K562 (cell line): ENCODE results near the gene CDH2. TPM values are rescaled to one million over a fixed set of nuclear protein-coding genes. Genes with fewer than 3 reads are reported as not detected.

ENCODE experiments used
- ATAC-seq: fragments of 200-7000 bp; cut with Tn5 transposase; 3 replicates; pipeline ENCODE4 v1.9.1; 2020; ENCODE audit warnings: moderate library complexity
- BruUV-seq: library from RNA; stranded (reverse); fragments of 400-500 nt; replicated peaks from 2 replicates; lab custom pipeline; 2021; lab: Mats Ljungman, UMichigan
- CTCF ChIA-PET: fragments of 300-600 bp; formaldehyde crosslinking; extraction: SDS; loops from one replicate; lab custom pipeline; 2021; ENCODE audit warnings: low intra/inter-chr PET ratio; lab: Yijun Ruan, JAX
- POLR2A ChIA-PET: fragments of 300-600, 350-650 bp; sonication (Branson Sonifier 250); formaldehyde crosslinking; extraction: SDS; loops from one replicate; lab custom pipeline; 2021; ENCODE audit warnings: antibody characterized with exemption, inconsistent platforms; lab: Yijun Ruan, JAX
- DNase-seq, 4 experiments: peaks; one replicate each; pipeline versions ENCODE4 v3.0.0 to v3.0.0-alpha.2; 2011 to 2018; ENCODE audit warnings: low spot score in 3 of 4, mixed read lengths in 3 of 4; ENCODE audit errors: extremely low read depth in 1 of 4
- FAIRE-seq: peaks from 2 replicates; lab custom pipeline; 2011; peaks lifted over from hg19 to GRCh38; lab: Jason Lieb, UNC
- H2AFZ ChIP-seq: 2 replicates; pipeline ENCODE4 v1.6.0; 2011; ENCODE audit warnings: low read depth, low read length, control low read depth, inconsistent platforms
- H3K27ac ChIP-seq: fragments of 200-600 bp; 3 replicates; pipeline ENCODE4 v1.8.0; 2011; ENCODE audit warnings: low read depth, mild to moderate bottlenecking, control low read depth, inconsistent platforms, low read length, moderate library complexity, mixed read lengths; ENCODE audit errors: extremely low read depth
- H3K27me3 ChIP-seq, 2 experiments: fragments of 300-600 bp in 1 of 2; 2 replicates in 1 of 2; 3 replicates in 1 of 2; pipeline versions ENCODE4 v1.6.0 to v1.8.0; 2011; ENCODE audit warnings: inconsistent platforms in 2 of 2, low read length in 2 of 2, mild to moderate bottlenecking in 1 of 2, mixed read lengths in 1 of 2, moderate library complexity in 1 of 2; ENCODE audit not compliant: control insufficient read depth in 2 of 2, insufficient read depth in 2 of 2
- H3K36me3 ChIP-seq: fragments of 300-600 bp; 3 replicates; pipeline ENCODE4 v1.8.0; 2011; ENCODE audit warnings: mild to moderate bottlenecking, low read length, inconsistent platforms; ENCODE audit not compliant: control insufficient read depth, insufficient read depth
- H3K4me1 ChIP-seq, 2 experiments: fragments of 200-600 bp in 1 of 2; replicated peaks in 1 of 2; 2 replicates in 1 of 2; 3 replicates in 1 of 2; pipeline versions ENCODE4 v1.5.1 to v1.8.0; 2011; ENCODE audit warnings: inconsistent platforms in 2 of 2, low read length in 2 of 2, mild to moderate bottlenecking in 1 of 2, mixed read lengths in 1 of 2, moderate library complexity in 1 of 2; ENCODE audit not compliant: control insufficient read depth in 2 of 2, insufficient read depth in 2 of 2
- H3K4me2 ChIP-seq: 2 replicates; pipeline ENCODE4 v1.6.1; 2011; ENCODE audit warnings: low read length, control low read depth, inconsistent platforms, mixed read lengths; ENCODE audit not compliant: insufficient read depth
- H3K4me3 ChIP-seq: fragments of 200-600 bp; sonication (generic), shearing (Covaris generic); 2 replicates; pipeline ENCODE4 v1.5.1; 2016; ENCODE audit warnings: control low read depth, inconsistent platforms
- H3K79me2 ChIP-seq: fragments of 200-600 bp; 3 replicates; pipeline ENCODE4 v1.8.0; 2011; ENCODE audit warnings: low read length, inconsistent platforms; ENCODE audit not compliant: control insufficient read depth, insufficient read depth
- H3K9ac ChIP-seq, 2 experiments: 2 replicates each; pipeline versions ENCODE4 v1.6.0 to v1.6.1; 2011; ENCODE audit warnings: low read depth in 2 of 2, low read length in 2 of 2, control low read depth in 1 of 2, inconsistent platforms in 1 of 2, mild to moderate bottlenecking in 1 of 2, mixed read lengths in 1 of 2; ENCODE audit not compliant: insufficient read depth in 1 of 2
- H3K9me1 ChIP-seq: one replicate; pipeline ENCODE4 v1.6.0; 2011; ENCODE audit warnings: inconsistent platforms, mild to moderate bottlenecking, low read length, moderate library complexity; ENCODE audit not compliant: control insufficient read depth, insufficient read depth
- H3K9me3 ChIP-seq: replicated peaks from 2 replicates; pipeline ENCODE4 v1.5.1; 2011; ENCODE audit warnings: low read depth, low read length, inconsistent platforms; ENCODE audit not compliant: control insufficient read depth, insufficient read depth
- H4K20me1 ChIP-seq: replicated peaks from 2 replicates; pipeline ENCODE4 v1.6.1; 2011; ENCODE audit warnings: low read length, inconsistent platforms, mixed read lengths; ENCODE audit not compliant: control insufficient read depth, insufficient read depth
- DIDO1 ChIP-seq: fragments of 450-650 bp; IDR thresholded peaks from 2 replicates; pipeline ENCODE4 v1.6.1; 2016; ENCODE audit warnings: low read depth, missing biosample characterization, missing genetic modification characterization
- FOXK1 ChIP-seq: sonication (generic); formaldehyde crosslinking; IDR thresholded peaks from 2 replicates; pipeline ENCODE4 v1.8.0; 2022; ENCODE audit warnings: missing genetic modification reagents, mild to moderate bottlenecking, borderline replicate concordance
- HNRNPUL1 ChIP-seq: fragments of 200-400 bp; formaldehyde crosslinking; IDR thresholded peaks from 2 replicates; pipeline ENCODE4 v1.6.1; 2017; ENCODE audit warnings: low read length
- JUNB ChIP-seq: fragments of 450-650 bp; formaldehyde crosslinking; conservative IDR thresholded peaks from 2 replicates; pipeline ENCODE4 v1.4.0; 2020; ENCODE audit warnings: mild to moderate bottlenecking
- KAT7 ChIP-seq: sonication (generic); formaldehyde crosslinking; IDR thresholded peaks from 2 replicates; pipeline ENCODE4 v1.8.0; 2022; ENCODE audit warnings: missing genetic modification reagents, mild to moderate bottlenecking, borderline replicate concordance
- KLF6 ChIP-seq: fragments of 250-450 bp; sonication (Bioruptor Pico); IDR thresholded peaks from 2 replicates; pipeline ENCODE4 v1.4.0; 2020; ENCODE audit warnings: mild to moderate bottlenecking, moderate library complexity, borderline replicate concordance
- L3MBTL2 ChIP-seq: fragments of 450-650 bp; IDR thresholded peaks from 2 replicates; pipeline ENCODE4 v1.6.1; 2016; ENCODE audit warnings: mild to moderate bottlenecking, moderate library complexity
- NELFE ChIP-seq: IDR thresholded peaks from 2 replicates; pipeline ENCODE4 v1.6.1; 2011; ENCODE audit warnings: mild to moderate bottlenecking; ENCODE audit not compliant: insufficient read depth, insufficient read length
- POLR2AphosphoS5 ChIP-seq: IDR thresholded peaks from 2 replicates; pipeline ENCODE4 v1.6.1; 2011; ENCODE audit warnings: mild to moderate bottlenecking, low read depth, low read length, moderate library complexity; ENCODE audit not compliant: control insufficient read depth, insufficient read depth
- SETDB1 ChIP-seq: IDR thresholded peaks from one replicate; pipeline ENCODE4 v1.6.1; 2012; ENCODE audit warnings: low read length, control low read depth, inconsistent platforms
- SIRT6 ChIP-seq: IDR thresholded peaks from one replicate; pipeline ENCODE4 v1.6.1; 2012; ENCODE audit warnings: low read depth, mild to moderate bottlenecking, control low read depth, inconsistent platforms, low read length, moderate library complexity
- SOX6 ChIP-seq: fragments of 450-650 bp; IDR thresholded peaks from 2 replicates; pipeline ENCODE4 v1.6.1; 2014; ENCODE audit warnings: mild to moderate bottlenecking
- UBTF ChIP-seq, 2 experiments: IDR thresholded peaks; 2 replicates each; pipeline ENCODE4 v1.6.1; 2012; ENCODE audit warnings: improper control_type of control experiment in 2 of 2, low read depth in 2 of 2, low read length in 2 of 2, borderline replicate concordance in 1 of 2
- ZFP36 ChIP-seq: fragments of 150-350 bp; IDR thresholded peaks from 2 replicates; pipeline ENCODE4 v1.6.1; 2018; ENCODE audit warnings: low read length, low read depth; ENCODE audit not compliant: partially characterized antibody
- ZKSCAN8 ChIP-seq: fragments of 200-800 bp; sonication (Bioruptor generic); IDR thresholded peaks from 2 replicates; pipeline ENCODE4 v1.6.1; 2016; ENCODE audit warnings: missing genetic modification characterization, missing compliant biosample characterization
- ZNF217 ChIP-seq: sonication (generic); formaldehyde crosslinking; IDR thresholded peaks from 2 replicates; pipeline ENCODE4 v1.8.0; 2022; ENCODE audit warnings: mild to moderate bottlenecking, missing genetic modification reagents
- ZNF282 ChIP-seq: sonication (generic); formaldehyde crosslinking; IDR thresholded peaks from 2 replicates; pipeline ENCODE4 v1.8.1; 2023; ENCODE audit warnings: missing genetic modification reagents
- ZNF311 ChIP-seq: fragments of 250-450 bp; sonication (Bioruptor Pico); IDR thresholded peaks from 2 replicates; pipeline ENCODE4 v1.4.0; 2020; ENCODE audit warnings: mild to moderate bottlenecking, moderate library complexity
- WGBS: fragments of 100-300 bp; shearing (Covaris generic); methylation state at CpG from one replicate; pipeline ENCODE4 v1.1.6; 2016; ENCODE audit warnings: low coverage, mixed read lengths; ENCODE audit not compliant: insufficient coverage; ENCODE audit errors: missing lambda C conversion rate; 5-methylcytosine and 5-hydroxymethylcytosine counted together
- in situ Hi-C: fragments of 300-500 bp; cut with MboI; formaldehyde crosslinking; loops from 4 replicates; pipeline ENCODE4 v1.15.0; 2018; ENCODE audit warnings: inconsistent platforms, mixed read lengths
- intact Hi-C: fragments of 100-400 bp; cut with micrococcal nuclease; formaldehyde crosslinking; loops from 2 replicates; pipeline ENCODE4 v1.14.2; 2022
- polyA plus RNA-seq, 8 experiments: library from polyadenylated mRNA; depleted of rRNA in 4 of 8; stranded (reverse) in 5 of 8; unstranded in 3 of 8; fragments of >200 nt; fragmentation: Nextera tagmentation in 2 of 8; fragmentation: Illumina TruSeq in 1 of 8; extraction: Ambion mirVana in 2 of 8; extraction: Trizol in 1 of 8; gene quantifications; 2 replicates each; pipeline versions ENCODE4 v1.2.1 to v1.2.3, GENCODE V29; 2011 to 2014; ENCODE audit warnings: inconsistent platforms in 1 of 8, missing spikeins in 1 of 8
- total RNA-seq, 7 experiments: library from RNA; depleted of rRNA in 6 of 7; stranded (reverse); fragments of >200 nt in 6 of 7; fragmentation: Illumina TruSeq in 2 of 7; extraction: Trizol in 2 of 7; gene quantifications; 2 replicates each; pipeline versions ENCODE4 v1.2.1 to v1.2.3, GENCODE V29; 2011 to 2021; ENCODE audit warnings: low replicate concordance in 1 of 7
- TF ChIP-seq, protein P1 (sequence below): fragments of 450-650 bp; IDR thresholded peaks from 2 replicates; pipeline ENCODE4 v1.6.1; 2014; ENCODE audit warnings: low read depth, mild to moderate bottlenecking, moderate library complexity, borderline replicate concordance
- TF ChIP-seq, protein P2 (sequence below): fragments of 450-650 bp; formaldehyde crosslinking; IDR thresholded peaks from 2 replicates; pipeline ENCODE4 v1.4.0; 2022; ENCODE audit warnings: missing genetic modification characterization

The CDH2 gene
- total and polyA plus RNA-seq, 9 of the 15 experiments (the other 6 are each of a cell fraction or from before 2014, with no cell fraction given) = 0.04 TPM; not detected in 8

DNA sequence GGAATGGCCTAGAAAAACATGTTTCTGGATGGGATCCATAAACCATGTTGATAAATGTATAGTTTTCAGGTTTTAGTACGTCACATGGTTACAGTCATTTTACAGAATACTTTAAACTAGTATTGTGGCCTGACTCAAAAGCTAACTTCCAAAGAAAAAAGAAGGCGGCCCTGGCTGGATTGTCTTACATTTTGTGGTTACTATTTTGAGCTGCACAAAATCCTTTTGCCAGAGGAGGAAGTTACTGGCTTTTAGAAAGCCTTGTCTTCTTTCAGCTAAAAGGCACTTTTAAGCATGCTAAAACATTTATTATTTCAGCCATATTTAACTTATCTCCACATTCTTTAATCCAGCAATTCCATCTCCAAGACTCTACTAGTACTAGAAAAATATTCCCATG, 227.9 kb downstream of the CDH2 start:
- no peaks in the 10 kb centered on the region for H4K20me1 ChIP-seq
- TF ChIP-seq L3MBTL2 (no peak), ZNF311 (CRISPR knock-in tag) (no peak), KLF6 (CRISPR knock-in tag) (no peak), JUNB (CRISPR knock-in tag) (no peak), SIRT6 (no peak), SETDB1 (no peak), ZFP36 (no peak), HNRNPUL1 (no peak), KAT7 (CRISPR knock-in tag) (no peak), ZNF282 (CRISPR knock-in tag) (no peak), ZNF217 (no peak), FOXK1 (no peak), NELFE (no peak), UBTF (IDR thresholded peaks at IDR 0.05; ENCODE audit: borderline replicate concordance in 1 of 2, low read depth in 2 of 2, low read length in 2 of 2) (no peak), ZKSCAN8 (CRISPR knock-in tag) (no peak), DIDO1 (tag) (no peak), POLR2AphosphoS5 (no peak), SOX6 (no peak)
- TF ChIP-seq, protein P1, sequence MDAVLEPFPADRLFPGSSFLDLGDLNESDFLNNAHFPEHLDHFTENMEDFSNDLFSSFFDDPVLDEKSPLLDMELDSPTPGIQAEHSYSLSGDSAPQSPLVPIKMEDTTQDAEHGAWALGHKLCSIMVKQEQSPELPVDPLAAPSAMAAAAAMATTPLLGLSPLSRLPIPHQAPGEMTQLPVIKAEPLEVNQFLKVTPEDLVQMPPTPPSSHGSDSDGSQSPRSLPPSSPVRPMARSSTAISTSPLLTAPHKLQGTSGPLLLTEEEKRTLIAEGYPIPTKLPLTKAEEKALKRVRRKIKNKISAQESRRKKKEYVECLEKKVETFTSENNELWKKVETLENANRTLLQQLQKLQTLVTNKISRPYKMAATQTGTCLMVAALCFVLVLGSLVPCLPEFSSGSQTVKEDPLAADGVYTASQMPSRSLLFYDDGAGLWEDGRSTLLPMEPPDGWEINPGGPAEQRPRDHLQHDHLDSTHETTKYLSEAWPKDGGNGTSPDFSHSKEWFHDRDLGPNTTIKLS = no peak
- TF ChIP-seq, protein P2, sequence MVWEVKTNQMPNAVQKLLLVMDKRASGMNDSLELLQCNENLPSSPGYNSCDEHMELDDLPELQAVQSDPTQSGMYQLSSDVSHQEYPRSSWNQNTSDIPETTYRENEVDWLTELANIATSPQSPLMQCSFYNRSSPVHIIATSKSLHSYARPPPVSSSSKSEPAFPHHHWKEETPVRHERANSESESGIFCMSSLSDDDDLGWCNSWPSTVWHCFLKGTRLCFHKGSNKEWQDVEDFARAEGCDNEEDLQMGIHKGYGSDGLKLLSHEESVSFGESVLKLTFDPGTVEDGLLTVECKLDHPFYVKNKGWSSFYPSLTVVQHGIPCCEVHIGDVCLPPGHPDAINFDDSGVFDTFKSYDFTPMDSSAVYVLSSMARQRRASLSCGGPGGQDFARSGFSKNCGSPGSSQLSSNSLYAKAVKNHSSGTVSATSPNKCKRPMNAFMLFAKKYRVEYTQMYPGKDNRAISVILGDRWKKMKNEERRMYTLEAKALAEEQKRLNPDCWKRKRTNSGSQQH (CRISPR knock-in tag) = no peak
- ATAC-seq (no peak), DNase-seq (no peak), FAIRE-seq (no peak)
- no peak overlapping the region for H3K27ac ChIP-seq
- intact Hi-C loops (no loop called here), in situ Hi-C loops (no loop called here)
- WGBS = 0% methylated on average over 2 of the region's 2 CpGs
- H3K9ac ChIP-seq = no peak overlapping the region
- H3K27me3 ChIP-seq = no peaks in the 10 kb centered on the region
- H3K9me1 ChIP-seq = no peaks in the 10 kb centered on the region
- H3K4me1 ChIP-seq = no peaks in the 10 kb centered on the region
- BruUV-seq = no TSS peak
- ChIA-PET POLR2A (no interaction called here), CTCF (no interaction called here)
- no peak overlapping the region for H3K4me2 ChIP-seq
- H3K36me3 ChIP-seq = no peaks in the 10 kb centered on the region
- no peaks in the 10 kb centered on the region for H3K79me2 ChIP-seq
- H3K4me3 ChIP-seq = no peak overlapping the region
- no peak overlapping the region for H2AFZ ChIP-seq
- H3K9me3 ChIP-seq = no peaks in the 10 kb centered on the region
